ENCODE measurements around the gene PPP4R1.

- TF ChIP-seq CTCF (IDR thresholded peaks at IDR 0.05) (no peak), POLR2AphosphoS5 (IDR thresholded peaks at IDR 0.05) (no peak), POLR2A (IDR thresholded peaks at IDR 0.05) (no peak), EP300 (IDR thresholded peaks at IDR 0.05) (no peak)
Observed at GRCh38 chr18:9571546-9571945, 42.8 kb downstream of the PPP4R1 start.

All from upper lobe of left lung (tissue), 4 donors.